SK-N-SH (cell line): ENCODE results near the gene NDUFA3. TPM values are rescaled to one million over a fixed set of nuclear protein-coding genes. Genes with fewer than 3 reads are reported as not detected.
A peak's percentile ranks its signal among the peaks of the same experiment; 100 is the strongest.
"Not testable (repeated sequence)": the region's sequence is repeated elsewhere in the genome, so short reads cannot be mapped to it uniquely, and the experiment has no call there.

Source experiments
- CTCF ChIA-PET: fragments of 300-600, 350-600 bp; formaldehyde crosslinking; extraction: SDS; loops from one replicate; lab custom pipeline; 2021; lab: Yijun Ruan, JAX
- POLR2A ChIA-PET: fragments of 350-600 bp; sonication (Branson Sonifier 250); formaldehyde crosslinking; extraction: SDS; loops from one replicate; lab custom pipeline; 2020; ENCODE audit warnings: antibody characterized with exemption, inconsistent platforms; lab: Yijun Ruan, JAX
- DNase-seq: peaks from one replicate; pipeline ENCODE4 v3.0.0; 2012
- H2AFZ ChIP-seq: fragments of 200-600 bp; sonication (generic); 2 replicates; pipeline ENCODE4 v1.8.1; 2016; ENCODE audit warnings: antibody characterized with exemption, mild to moderate bottlenecking, low read depth
- H3F3A ChIP-seq: fragments of 200-600 bp; sonication (generic); replicated peaks from 2 replicates; pipeline ENCODE3; 2016; ENCODE audit warnings: antibody characterized with exemption, mild to moderate bottlenecking; ENCODE audit not compliant: insufficient read depth
- H3K27ac ChIP-seq, 2 experiments: fragments of 200-500 bp in 1 of 2; fragments of 200-600 bp in 1 of 2; sonication (Bioruptor generic) in 1 of 2; sonication (generic), shearing (Covaris generic) in 1 of 2; 2 replicates each; pipeline versions ENCODE4 v1.5.1 to v1.6.1; 2014 to 2016; ENCODE audit warnings: low read depth in 2 of 2, inconsistent platforms in 1 of 2, low read length in 1 of 2, mild to moderate bottlenecking in 1 of 2, mixed read lengths in 1 of 2
- H3K27me3 ChIP-seq: fragments of 200-600 bp; sonication (generic), shearing (Covaris generic); 2 replicates; pipeline ENCODE4 v1.6.1; 2016; ENCODE audit warnings: mixed run types; ENCODE audit not compliant: insufficient read depth
- H3K36me3 ChIP-seq, 2 experiments: fragments of 200-500 bp in 1 of 2; fragments of 200-600 bp in 1 of 2; sonication (Bioruptor generic) in 1 of 2; sonication (generic) in 1 of 2; replicated peaks in 1 of 2; 2 replicates each; pipeline versions ENCODE3 to v1.5.1; 2014 to 2016; ENCODE audit warnings: low read length in 1 of 2, mild to moderate bottlenecking in 1 of 2; ENCODE audit not compliant: insufficient read depth in 2 of 2, control insufficient read depth in 1 of 2
- H3K4me1 ChIP-seq, 2 experiments: fragments of 200-500 bp in 1 of 2; fragments of 200-600 bp in 1 of 2; sonication (Bioruptor generic) in 1 of 2; sonication (generic), shearing (Covaris generic) in 1 of 2; 2 replicates each; pipeline versions ENCODE4 v1.5.1 to v1.6.1; 2014 to 2016; ENCODE audit warnings: low read depth in 1 of 2, low read length in 1 of 2, mixed run types in 1 of 2; ENCODE audit not compliant: insufficient read depth in 2 of 2, control insufficient read depth in 1 of 2
- H3K4me2 ChIP-seq: fragments of 200-600 bp; sonication (generic), shearing (Covaris generic); 2 replicates; pipeline ENCODE4 v1.6.1; 2017; ENCODE audit warnings: mixed run types
- H3K4me3 ChIP-seq, 2 experiments: fragments of 200-500 bp in 1 of 2; fragments of 200-600 bp in 1 of 2; sonication (Bioruptor generic) in 1 of 2; sonication (generic), shearing (Covaris generic) in 1 of 2; 2 replicates each; pipeline versions ENCODE4 v1.5.1 to v1.8.1; 2014 to 2016; ENCODE audit warnings: low read depth in 2 of 2, inconsistent platforms in 1 of 2, low read length in 1 of 2, mild to moderate bottlenecking in 1 of 2, mixed read lengths in 1 of 2, moderate library complexity in 1 of 2
- H3K79me2 ChIP-seq: fragments of 200-600 bp; sonication (generic); 2 replicates; pipeline ENCODE4 v1.8.1; 2017; ENCODE audit warnings: mild to moderate bottlenecking; ENCODE audit not compliant: insufficient read depth
- H3K9ac ChIP-seq: fragments of 200-600 bp; sonication (generic); 2 replicates; pipeline ENCODE4 v1.6.1; 2017; ENCODE audit warnings: mixed run types
- H3K9me2 ChIP-seq: fragments of 200-600 bp; sonication (generic); 2 replicates; pipeline ENCODE4 v1.6.1; 2017; ENCODE audit warnings: mixed run types
- H3K9me3 ChIP-seq: fragments of 200-600 bp; sonication (generic); 2 replicates; pipeline ENCODE4 v1.6.1; 2017; ENCODE audit warnings: mixed run types, mild to moderate bottlenecking, moderate library complexity
- H4K20me1 ChIP-seq: fragments of 200-600 bp; sonication (generic); 2 replicates; pipeline ENCODE4 v1.6.1; 2017; ENCODE audit warnings: mild to moderate bottlenecking, mixed run types; ENCODE audit not compliant: insufficient read depth
- JUND ChIP-seq: IDR thresholded peaks from 2 replicates; pipeline ENCODE4 v1.4.0; 2012
- NRF1 ChIP-seq: IDR thresholded peaks from 2 replicates; pipeline ENCODE4 v1.6.1; 2012; ENCODE audit warnings: low read depth, mild to moderate bottlenecking, low read length
- RAD21 ChIP-seq: IDR thresholded peaks from 2 replicates; pipeline ENCODE4 v1.6.1; 2012; ENCODE audit warnings: mild to moderate bottlenecking, low read length
- WGBS: methylation state at CpG from one replicate; pipeline ENCODE4 v1.1.6; 2017; ENCODE audit warnings: low lambda C conversion rate; 5-methylcytosine and 5-hydroxymethylcytosine counted together
- polyA plus RNA-seq, 3 experiments: library from polyadenylated mRNA; depleted of rRNA; stranded (reverse); fragments of >200 nt; gene quantifications; 2 replicates each; pipeline ENCODE4 v1.2.3, GENCODE V29; 2012
- TF ChIP-seq, protein P1 (sequence below): IDR thresholded peaks from 2 replicates; pipeline ENCODE4 v1.4.0; 2012; ENCODE audit warnings: low read depth
- TF ChIP-seq, protein P2 (sequence below): fragments of 200-600 bp; sonication (generic); IDR thresholded peaks from 2 replicates; pipeline ENCODE4 v1.6.1; 2017; ENCODE audit warnings: antibody characterized with exemption, mild to moderate bottlenecking, moderate library complexity

Gene NDUFA3
- polyA plus RNA-seq, 1 of the 3 experiments (the other 2 are of a cell fraction), result 87.0 TPM

DNA sequence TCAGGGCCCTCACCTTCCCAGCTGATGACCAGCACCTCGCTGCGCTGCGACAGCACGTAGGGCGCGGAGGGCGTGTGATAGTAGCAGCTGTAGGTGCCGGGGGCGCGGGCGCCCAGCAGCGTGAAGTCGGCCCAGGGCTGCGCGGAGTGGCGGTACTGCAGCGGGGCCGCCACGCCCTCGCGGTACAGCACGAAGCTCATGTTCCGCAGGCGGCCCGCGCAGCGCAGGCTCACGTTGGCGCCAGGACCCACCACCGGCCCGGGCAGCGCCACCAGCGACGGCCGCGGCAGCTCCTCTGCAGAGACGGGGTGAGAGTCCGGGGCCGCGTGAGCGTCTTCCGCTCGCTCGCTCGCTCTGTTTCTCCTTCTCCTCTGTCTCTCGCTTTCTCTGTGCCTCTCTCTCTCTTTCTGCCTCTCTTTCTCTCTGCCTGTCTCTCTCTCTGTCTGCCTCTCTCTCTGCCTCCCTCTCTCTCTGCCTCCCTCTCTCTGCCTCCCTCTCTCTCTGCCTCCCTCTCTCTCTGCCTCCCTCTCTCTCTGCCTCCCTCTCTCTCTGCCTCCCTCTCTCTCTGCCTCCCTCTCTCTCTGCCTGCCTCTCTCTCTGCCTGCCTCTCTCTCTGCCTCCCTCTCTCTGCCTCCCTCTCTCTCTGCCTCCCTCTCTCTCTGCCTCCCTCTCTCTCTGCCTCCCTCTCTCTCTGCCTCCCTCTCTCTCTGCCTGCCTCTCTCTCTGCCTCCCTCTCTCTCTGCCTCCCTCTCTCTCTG, 6.6 kb upstream of the NDUFA3 start:
- not testable (repeated sequence) for H3F3A ChIP-seq, H3K27me3 ChIP-seq, H3K79me2 ChIP-seq, H3K9me2 ChIP-seq, H3K27ac ChIP-seq, H3K9me3 ChIP-seq, H3K4me1 ChIP-seq, H3K9ac ChIP-seq, H3K36me3 ChIP-seq, H4K20me1 ChIP-seq
- peak; percentile 80 for DNase-seq
- Histone ChIP-seq H2AFZ (peak overlapping the region; percentile 22; the same call in 1 of the 2 replicates), H3K4me2 (peak overlapping the region; percentile 69), H3K4me3 (peak overlapping the region in 1 of 2 experiments; percentile 19; a peak in 2 of 4 replicates)
- ChIA-PET POLR2A (interaction anchor here (0.9 kb wide), 1 partner anchor 19 kb away, joined by 5 read pairs; the partner anchor contains the start of gene TFPT), CTCF (interaction anchor here (1.4 to 1.5 kb wide), 2 partner anchors 66 to 71 kb away, joined by 5 to 6 read pairs; no protein-coding TSS in a partner anchor)
- TF ChIP-seq, protein P1, sequence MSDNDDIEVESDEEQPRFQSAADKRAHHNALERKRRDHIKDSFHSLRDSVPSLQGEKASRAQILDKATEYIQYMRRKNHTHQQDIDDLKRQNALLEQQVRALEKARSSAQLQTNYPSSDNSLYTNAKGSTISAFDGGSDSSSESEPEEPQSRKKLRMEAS, result peak; percentile 89
- TF ChIP-seq NRF1, result peak; percentile 37
- WGBS, result 9% methylated on average over 18 of the region's 46 CpGs

DNA sequence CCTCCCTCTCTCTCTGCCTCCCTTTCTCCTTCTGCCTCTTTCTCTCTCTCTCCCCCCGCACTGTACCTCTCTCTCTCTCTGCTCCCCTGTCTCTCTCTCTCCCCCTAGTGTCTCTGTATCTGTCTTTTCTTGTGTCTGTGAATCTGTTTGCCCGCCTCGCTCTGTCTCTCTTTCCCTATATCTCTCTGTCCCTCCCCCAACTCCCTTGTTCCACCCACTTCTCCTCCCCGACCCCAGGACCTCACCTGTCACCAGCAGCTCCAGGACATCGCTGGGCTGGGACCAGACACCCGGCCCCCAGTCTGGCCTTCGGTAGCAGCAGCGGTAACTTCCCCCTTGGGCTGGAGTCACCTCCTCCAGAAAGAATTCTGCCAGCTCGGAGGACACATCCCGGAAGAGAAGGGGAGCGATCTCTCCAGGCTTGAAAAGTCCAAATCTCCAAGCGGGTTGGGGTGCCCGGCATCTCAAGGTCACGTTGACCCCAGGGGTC, 6.0 kb upstream of the NDUFA3 start:
- H3K4me2 ChIP-seq, result no peak overlapping the region
- CTCF ChIA-PET, result interaction anchor here (0.6 kb wide), 1 partner anchor 114 kb away, joined by 3 read pairs; no protein-coding TSS in a partner anchor
- no peak for DNase-seq

More for the DNA sequence above, 6.0 kb upstream of the NDUFA3 start:
- Histone ChIP-seq H4K20me1 (no peaks in the 10 kb centered on the region), H3K79me2 (no peaks in the 10 kb centered on the region), H3K9ac (no peak overlapping the region), H3F3A (no peaks in the 10 kb centered on the region), H2AFZ (0 out of 2 replicates have a peak overlapping the region, but pooled peaks have one; percentile 29), H3K27me3 (0 out of 2 replicates have a peak, but pooled peaks cover 4% of the 10 kb centered on the region), H3K4me3 (no peak overlapping the region), H3K36me3 (no peaks in the 10 kb centered on the region), H3K27ac (no peak overlapping the region), H3K9me2 (no peaks in the 10 kb centered on the region), H3K9me3 (no peaks in the 10 kb centered on the region), H3K4me1 (no peaks in the 10 kb centered on the region; a peak in 1 of 4 replicates)
- TF ChIP-seq RAD21, result peak; percentile 12; the same call in 1 of the 2 replicates
- no peak for TF ChIP-seq JUND
- TF ChIP-seq, protein P2, sequence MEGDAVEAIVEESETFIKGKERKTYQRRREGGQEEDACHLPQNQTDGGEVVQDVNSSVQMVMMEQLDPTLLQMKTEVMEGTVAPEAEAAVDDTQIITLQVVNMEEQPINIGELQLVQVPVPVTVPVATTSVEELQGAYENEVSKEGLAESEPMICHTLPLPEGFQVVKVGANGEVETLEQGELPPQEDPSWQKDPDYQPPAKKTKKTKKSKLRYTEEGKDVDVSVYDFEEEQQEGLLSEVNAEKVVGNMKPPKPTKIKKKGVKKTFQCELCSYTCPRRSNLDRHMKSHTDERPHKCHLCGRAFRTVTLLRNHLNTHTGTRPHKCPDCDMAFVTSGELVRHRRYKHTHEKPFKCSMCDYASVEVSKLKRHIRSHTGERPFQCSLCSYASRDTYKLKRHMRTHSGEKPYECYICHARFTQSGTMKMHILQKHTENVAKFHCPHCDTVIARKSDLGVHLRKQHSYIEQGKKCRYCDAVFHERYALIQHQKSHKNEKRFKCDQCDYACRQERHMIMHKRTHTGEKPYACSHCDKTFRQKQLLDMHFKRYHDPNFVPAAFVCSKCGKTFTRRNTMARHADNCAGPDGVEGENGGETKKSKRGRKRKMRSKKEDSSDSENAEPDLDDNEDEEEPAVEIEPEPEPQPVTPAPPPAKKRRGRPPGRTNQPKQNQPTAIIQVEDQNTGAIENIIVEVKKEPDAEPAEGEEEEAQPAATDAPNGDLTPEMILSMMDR, result peak; percentile 26
- POLR2A ChIA-PET, result no interaction called here
- WGBS, result 25% methylated on average over 14 of the region's 14 CpGs
